Gastrocnemius medialis (tissue), 4 donors: ENCODE measurements around the gene NTN1. TPM values are rescaled to one million over a fixed set of nuclear protein-coding genes. Genes with fewer than 3 reads are reported as not detected.

Experiments used
- ATAC-seq, 2 donors: fragments of 150-250 bp; one replicate each; pipeline ENCODE4 v1.9.1; 2016
- DNase-seq, 2 donors: peaks; one replicate each; pipeline ENCODE4 v3.0.0-alpha.2; 2019
- H3K27ac ChIP-seq, 4 donors: fragments of 200-600 bp; sonication (generic); 1 replicate in 1 of 4; 2 replicates in 3 of 4; pipeline ENCODE4 v1.5.1; 2016 to 2018; ENCODE audit warnings: mild to moderate bottlenecking in 2 of 4, moderate library complexity in 1 of 4
- H3K27me3 ChIP-seq, 3 donors: fragments of 200-600 bp; sonication (generic) in 2 of 3; 1 replicate in 1 of 3; 2 replicates in 2 of 3; pipeline versions ENCODE4 v1.5.1 to v1.6.0; 2016 to 2019; ENCODE audit warnings: mild to moderate bottlenecking in 1 of 3, moderate library complexity in 1 of 3
- H3K36me3 ChIP-seq, 2 donors: fragments of 200-600 bp; sonication (generic) in 1 of 2; one replicate each; pipeline ENCODE4 v1.5.1; 2017 to 2018
- H3K4me1 ChIP-seq, 2 donors: fragments of 200-600 bp; sonication (generic) in 1 of 2; one replicate each; pipeline ENCODE4 v1.5.1; 2016 to 2017; ENCODE audit warnings: mild to moderate bottlenecking in 2 of 2
- H3K4me3 ChIP-seq, 4 donors: fragments of 200-600 bp; sonication (generic) in 3 of 4; 1 replicate in 1 of 4; 2 replicates in 3 of 4; pipeline ENCODE4 v1.5.1; 2016 to 2019; ENCODE audit warnings: mild to moderate bottlenecking in 2 of 4
- H3K9me3 ChIP-seq, 3 donors: fragments of 200-600 bp; sonication (generic) in 2 of 3; 1 replicate in 1 of 3; 2 replicates in 2 of 3; pipeline ENCODE4 v1.5.1; 2016 to 2019
- POLR2A ChIP-seq, 2 donors: fragments of 450-650 bp; IDR thresholded peaks; one replicate each; pipeline ENCODE4 v1.6.1; 2017; ENCODE audit warnings: antibody characterized with exemption in 2 of 2, mild to moderate bottlenecking in 2 of 2, moderate library complexity in 2 of 2
- in situ Hi-C, 4 donors: fragments of 200-750 bp; cut with MboI; loops; one replicate each; pipeline versions ENCODE4 v1.15.0 to v1.8.0; 2017; ENCODE audit warnings: low sequenced_read_pairs in 4 of 4
- intact Hi-C: fragments of 100-400 bp; cut with DNase I; formaldehyde crosslinking; loops from one replicate; pipeline ENCODE4 v1.15.1; 2023; ENCODE audit warnings: low total_unique reads
- total RNA-seq, 4 donors: library from RNA; depleted of rRNA; stranded (reverse); fragments of >200 nt; gene quantifications; one replicate each; pipeline versions ENCODE4 v1.1.0 to v1.2.3, GENCODE V29; 2016
- TF ChIP-seq, protein P1 (sequence below), 5 experiments: fragments of 450-650 bp in 3 of 5; fragments of 200-600 bp in 2 of 5; sonication (generic) in 2 of 5; IDR thresholded peaks in 4 of 5; conservative IDR thresholded peaks in 1 of 5; 1 replicate in 4 of 5; 2 replicates in 1 of 5; pipeline ENCODE4 v1.5.1; 2016 to 2019; ENCODE audit warnings: antibody characterized with exemption in 5 of 5, mild to moderate bottlenecking in 3 of 5, moderate library complexity in 3 of 5

NTN1 gene
- total RNA-seq, 4 donors from 2014 or later = 0.76 to 4.1 (median 1.2) TPM

DNA sequence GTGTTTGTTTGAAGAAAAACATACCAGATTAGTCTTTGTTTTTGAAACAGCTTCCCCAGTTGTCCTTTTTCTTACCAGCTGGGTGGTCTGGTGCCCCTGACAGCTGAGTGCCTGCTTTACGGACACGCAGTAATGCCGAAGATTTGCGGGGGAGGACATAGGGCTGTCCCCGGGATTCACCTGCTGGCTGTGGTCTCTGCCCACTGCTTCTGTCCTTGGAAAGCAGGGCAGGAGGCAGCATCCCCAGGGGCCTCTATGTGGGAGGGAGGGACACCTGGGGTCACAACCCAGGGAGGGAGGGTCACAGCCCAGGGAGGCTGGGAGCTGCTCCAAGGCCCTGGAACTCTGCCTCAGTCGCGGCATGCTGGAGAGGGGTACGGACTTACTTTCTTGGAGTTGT is 221.7 kb downstream of the NTN1 start:
- DNase-seq (no peak), ATAC-seq (no peak)
- Histone ChIP-seq H3K9me3 (no peaks in the 10 kb centered on the region), H3K27ac (peak overlapping the region in 2 of 4 donors; percentile 86 to 97), H3K4me3 (no peak overlapping the region), H3K36me3 (no peaks in the 10 kb centered on the region), H3K27me3 (no peaks in the 10 kb centered on the region), H3K4me1 (peaks cover 9 to 23% of the 10 kb centered on the region in 2 donors)
- TF ChIP-seq POLR2A (IDR thresholded peaks at IDR 0.05) = no peak
- TF ChIP-seq, protein P1, sequence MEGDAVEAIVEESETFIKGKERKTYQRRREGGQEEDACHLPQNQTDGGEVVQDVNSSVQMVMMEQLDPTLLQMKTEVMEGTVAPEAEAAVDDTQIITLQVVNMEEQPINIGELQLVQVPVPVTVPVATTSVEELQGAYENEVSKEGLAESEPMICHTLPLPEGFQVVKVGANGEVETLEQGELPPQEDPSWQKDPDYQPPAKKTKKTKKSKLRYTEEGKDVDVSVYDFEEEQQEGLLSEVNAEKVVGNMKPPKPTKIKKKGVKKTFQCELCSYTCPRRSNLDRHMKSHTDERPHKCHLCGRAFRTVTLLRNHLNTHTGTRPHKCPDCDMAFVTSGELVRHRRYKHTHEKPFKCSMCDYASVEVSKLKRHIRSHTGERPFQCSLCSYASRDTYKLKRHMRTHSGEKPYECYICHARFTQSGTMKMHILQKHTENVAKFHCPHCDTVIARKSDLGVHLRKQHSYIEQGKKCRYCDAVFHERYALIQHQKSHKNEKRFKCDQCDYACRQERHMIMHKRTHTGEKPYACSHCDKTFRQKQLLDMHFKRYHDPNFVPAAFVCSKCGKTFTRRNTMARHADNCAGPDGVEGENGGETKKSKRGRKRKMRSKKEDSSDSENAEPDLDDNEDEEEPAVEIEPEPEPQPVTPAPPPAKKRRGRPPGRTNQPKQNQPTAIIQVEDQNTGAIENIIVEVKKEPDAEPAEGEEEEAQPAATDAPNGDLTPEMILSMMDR (IDR thresholded peaks at IDR 0.05 in 4 of 5, conservative IDR thresholded peaks at IDR 0.05 in 1 of 5) = no peak
- intact Hi-C loops (loop anchor here (2.0 to 5.0 kb wide), 2 partner anchors 50 to 179 kb away; no protein-coding TSS in a partner anchor), in situ Hi-C loops (no loop called here)

DNA sequence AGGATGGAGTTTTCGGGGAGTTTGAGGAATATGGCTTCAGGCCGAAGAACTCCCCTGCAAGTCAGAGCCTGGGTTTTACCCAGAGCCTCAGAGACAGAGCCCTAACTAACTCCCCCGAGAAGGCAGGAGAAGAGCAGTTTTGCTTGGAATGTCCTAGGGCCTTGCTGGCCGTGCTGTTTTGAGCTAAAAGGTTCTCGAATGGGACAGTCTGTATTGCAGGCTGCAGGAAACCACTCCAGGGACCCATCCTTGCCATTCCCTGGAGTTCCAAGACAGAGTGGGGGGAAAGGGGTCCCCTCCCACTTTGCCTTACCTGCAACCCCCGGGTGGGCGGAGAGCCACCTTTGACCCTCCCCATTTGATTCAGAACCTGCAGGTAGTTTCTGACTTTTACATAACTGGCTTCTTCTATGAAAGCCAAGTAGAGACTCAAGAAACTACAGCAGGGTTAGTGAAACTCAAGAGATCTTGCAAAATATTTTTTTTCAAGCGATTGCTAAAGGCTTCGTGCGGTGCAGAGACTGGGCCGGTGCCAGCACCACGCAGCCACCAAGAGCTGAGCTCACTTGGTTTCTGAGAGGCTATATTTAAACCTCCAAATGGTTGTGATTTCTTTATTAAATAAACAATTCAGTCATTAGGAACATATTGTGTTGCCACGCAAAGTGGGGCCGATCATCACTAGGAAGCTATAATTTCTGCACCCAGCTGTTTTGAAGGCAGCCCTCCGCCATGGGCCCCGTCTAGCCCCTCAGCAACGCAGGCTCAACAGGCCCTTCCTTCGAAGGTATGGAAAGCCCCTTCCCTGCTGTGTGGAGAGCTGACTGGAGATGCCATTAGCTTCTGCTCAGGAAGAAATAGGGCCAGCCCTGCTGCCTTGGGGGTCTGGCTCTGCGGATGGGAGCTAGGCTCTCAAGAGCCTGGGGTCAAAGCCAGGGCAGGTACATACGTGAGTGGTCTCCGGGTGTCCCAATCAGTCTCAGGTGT is 223.0 kb downstream of the NTN1 start:
- no peak for DNase-seq
- Histone ChIP-seq H3K36me3 (no peaks in the 10 kb centered on the region), H3K27ac (peak overlapping the region; percentile 24 to 53 (median 46)), H3K4me1 (peaks cover 9 to 16% of the 10 kb centered on the region in 2 donors), H3K4me3 (no peak overlapping the region), H3K27me3 (no peaks in the 10 kb centered on the region), H3K9me3 (no peaks in the 10 kb centered on the region)
- in situ Hi-C loops (no loop called here), intact Hi-C loops (loop anchor here (5.0 kb wide), 1 partner anchor 178 kb away; no protein-coding TSS in a partner anchor)
- TF ChIP-seq, protein P1 (IDR thresholded peaks at IDR 0.05 in 4 of 5, conservative IDR thresholded peaks at IDR 0.05 in 1 of 5) = no peak
- ATAC-seq = no peak

DNA sequence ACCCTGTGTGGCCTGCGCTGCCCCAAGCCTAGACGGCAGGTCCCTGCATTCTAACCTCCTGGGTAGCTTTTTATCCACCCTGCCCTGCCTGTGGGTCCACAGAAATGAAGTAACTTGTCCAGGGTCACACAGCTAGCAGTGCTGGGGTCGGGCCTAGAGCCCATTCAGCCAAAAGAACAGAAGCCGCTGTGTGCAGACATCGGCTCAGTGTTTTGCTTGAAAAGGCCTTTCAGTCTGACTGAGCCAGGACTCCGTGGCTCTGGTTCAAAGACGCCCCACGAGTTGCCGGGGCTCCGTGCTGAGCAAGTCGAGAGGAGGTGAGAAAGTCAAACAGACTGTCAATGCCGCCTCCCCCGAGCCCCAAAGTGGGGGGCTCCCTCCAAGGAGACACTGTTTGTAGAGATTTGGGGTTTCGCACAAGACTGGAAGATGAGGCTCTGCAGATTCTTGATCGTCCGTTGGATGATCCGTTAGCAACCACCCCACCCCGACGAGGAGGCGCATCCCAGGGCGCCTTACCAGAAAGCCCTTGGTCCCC is 226.2 kb downstream of the NTN1 start:
- ATAC-seq (no peak), DNase-seq (no peak)
- in situ Hi-C loops = no loop called here
- no peak for TF ChIP-seq POLR2A (IDR thresholded peaks at IDR 0.05)
- TF ChIP-seq, protein P1 (IDR thresholded peaks at IDR 0.05 in 4 of 5, conservative IDR thresholded peaks at IDR 0.05 in 1 of 5) = no peak
- H3K27me3 ChIP-seq = no peaks in the 10 kb centered on the region
- intact Hi-C loops = no loop called here
- no peaks in the 10 kb centered on the region for H3K36me3 ChIP-seq
- H3K9me3 ChIP-seq = no peaks in the 10 kb centered on the region
- H3K27ac ChIP-seq = no peak overlapping the region
- H3K4me3 ChIP-seq = no peak overlapping the region
- no peaks in the 10 kb centered on the region for H3K4me1 ChIP-seq

DNA sequence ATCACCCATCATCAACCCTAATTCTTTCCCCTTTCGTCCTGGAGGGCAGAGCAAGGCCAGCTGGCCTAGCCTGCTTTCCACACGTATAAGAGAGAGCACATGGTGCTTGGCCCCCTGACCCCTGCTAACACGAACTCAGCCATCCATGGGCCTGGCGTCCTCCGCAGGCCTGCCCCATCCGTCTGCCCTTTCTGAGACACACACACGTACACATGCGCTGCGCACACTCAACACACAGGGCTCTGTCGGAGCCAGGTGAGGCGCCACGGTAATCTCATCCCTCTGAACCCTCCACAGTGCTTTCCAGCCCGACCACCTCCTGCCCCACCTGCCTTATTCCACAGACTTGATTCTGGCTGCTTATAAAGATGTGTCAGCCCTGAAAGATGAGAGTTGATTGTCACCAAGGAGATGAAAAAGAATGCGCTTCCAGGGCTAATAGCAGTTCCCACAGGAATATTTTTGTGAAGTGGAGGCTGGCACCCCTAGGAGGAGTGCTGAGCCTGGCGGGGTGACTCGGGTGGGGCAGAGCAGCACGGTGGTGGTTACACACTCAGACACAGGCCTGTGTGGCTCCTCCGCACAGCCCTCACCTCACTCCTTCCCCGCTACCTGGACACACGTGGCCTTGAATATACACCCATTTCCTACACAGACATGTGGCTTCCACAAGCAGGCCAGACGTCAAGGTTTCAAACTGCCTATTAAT is 228.1 kb downstream of the NTN1 start:
- no peak for ATAC-seq
- Histone ChIP-seq H3K36me3 (no peaks in the 10 kb centered on the region), H3K9me3 (no peaks in the 10 kb centered on the region), H3K4me3 (no peak overlapping the region), H3K4me1 (no peaks in the 10 kb centered on the region), H3K27ac (no peak overlapping the region), H3K27me3 (no peaks in the 10 kb centered on the region)
- intact Hi-C loops = no loop called here
- DNase-seq = no peak
- TF ChIP-seq, protein P1 (IDR thresholded peaks at IDR 0.05 in 4 of 5, conservative IDR thresholded peaks at IDR 0.05 in 1 of 5) = no peak
- no peak for TF ChIP-seq POLR2A (IDR thresholded peaks at IDR 0.05)
- in situ Hi-C loops = no loop called here
